MM.1S (cell line): ENCODE data around the gene RNU1-1.
"Not testable (repeated sequence)": the region's sequence is repeated elsewhere in the genome, so short reads cannot be mapped to it uniquely, and the experiment has no call there.

Experiments used
- DNase-seq: peaks from one replicate; pipeline ENCODE4 v3.0.0-alpha.2; 2015
- H2AFZ ChIP-seq: fragments of 300-600 bp; sonication (generic); 2 replicates; pipeline ENCODE4 v1.6.0; 2016; ENCODE audit warnings: antibody characterized with exemption, low read length
- H3F3A ChIP-seq: fragments of 300-600 bp; sonication (generic); 2 replicates; pipeline ENCODE4 v1.6.1; 2016; ENCODE audit warnings: mild to moderate bottlenecking, antibody characterized with exemption, low read length, moderate library complexity, mixed read lengths; ENCODE audit not compliant: insufficient read depth
- H3K27ac ChIP-seq: fragments of 300-600 bp; sonication (generic); 2 replicates; pipeline ENCODE4 v1.5.1; 2016; ENCODE audit warnings: mild to moderate bottlenecking, low read length
- H3K27me3 ChIP-seq: fragments of 300-600 bp; sonication (generic); replicated peaks from 2 replicates; pipeline ENCODE4 v1.6.0; 2016; ENCODE audit warnings: low read length; ENCODE audit not compliant: insufficient read depth
- H3K36me3 ChIP-seq: fragments of 300-600 bp; sonication (generic); replicated peaks from 2 replicates; pipeline ENCODE4 v1.6.1; 2016; ENCODE audit warnings: mild to moderate bottlenecking, low read length, mixed read lengths; ENCODE audit not compliant: insufficient read depth
- H3K4me1 ChIP-seq: fragments of 300-600 bp; sonication (generic); 2 replicates; pipeline ENCODE4 v1.6.1; 2016; ENCODE audit warnings: low read length, mixed read lengths
- H3K4me2 ChIP-seq: fragments of 300-600 bp; sonication (generic); 2 replicates; pipeline ENCODE4 v1.6.0; 2016; ENCODE audit warnings: low read depth, low read length
- H3K4me3 ChIP-seq: fragments of 300-600 bp; sonication (generic); 2 replicates; pipeline ENCODE4 v1.5.1; 2016; ENCODE audit warnings: low read length, mixed read lengths
- H3K79me2 ChIP-seq: fragments of 300-600 bp; sonication (generic); 2 replicates; pipeline ENCODE4 v1.6.1; 2016; ENCODE audit warnings: mixed run types, low read length, mixed read lengths
- H3K9ac ChIP-seq: fragments of 300-600 bp; sonication (generic); 2 replicates; pipeline ENCODE4 v1.6.1; 2016; ENCODE audit warnings: low read length, mixed read lengths
- H3K9me2 ChIP-seq: fragments of 300-600 bp; sonication (generic); replicated peaks from 2 replicates; pipeline ENCODE4 v1.6.1; 2016; ENCODE audit warnings: mild to moderate bottlenecking, low read length, mixed read lengths; ENCODE audit not compliant: insufficient read depth
- H3K9me3 ChIP-seq: fragments of 300-600 bp; sonication (generic); replicated peaks from 2 replicates; pipeline ENCODE4 v1.6.1; 2016; ENCODE audit warnings: mild to moderate bottlenecking, low read length, mixed read lengths; ENCODE audit not compliant: insufficient read depth
- H4K20me1 ChIP-seq: fragments of 300-600 bp; sonication (generic); 2 replicates; pipeline ENCODE4 v1.6.1; 2016; ENCODE audit warnings: mild to moderate bottlenecking, low read length, moderate library complexity, mixed read lengths; ENCODE audit not compliant: insufficient read depth

RNU1-1 gene

GRCh38 chr1:16534829-16535456 is 20.9 kb upstream of the RNU1-1 start:
- H3K36me3 ChIP-seq, H3K4me3 ChIP-seq, H4K20me1 ChIP-seq, H3K79me2 ChIP-seq, H3K9me3 ChIP-seq, H3F3A ChIP-seq, H2AFZ ChIP-seq, H3K4me1 ChIP-seq, H3K9me2 ChIP-seq, H3K27ac ChIP-seq, DNase-seq, H3K4me2 ChIP-seq, H3K9ac ChIP-seq: not testable (repeated sequence)
- H3K27me3 ChIP-seq = peaks cover 15% of the 10 kb centered on the region

GRCh38 chr1:16534239-16534828 is 20.2 kb upstream of the RNU1-1 start:
- H2AFZ ChIP-seq, H4K20me1 ChIP-seq, H3K4me2 ChIP-seq, H3K9me2 ChIP-seq, H3K4me1 ChIP-seq, H3K27ac ChIP-seq, DNase-seq, H3K9ac ChIP-seq, H3K36me3 ChIP-seq, H3K4me3 ChIP-seq, H3F3A ChIP-seq, H3K79me2 ChIP-seq, H3K9me3 ChIP-seq: not testable (repeated sequence)
- H3K27me3 ChIP-seq = peaks cover 15% of the 10 kb centered on the region

DNA sequence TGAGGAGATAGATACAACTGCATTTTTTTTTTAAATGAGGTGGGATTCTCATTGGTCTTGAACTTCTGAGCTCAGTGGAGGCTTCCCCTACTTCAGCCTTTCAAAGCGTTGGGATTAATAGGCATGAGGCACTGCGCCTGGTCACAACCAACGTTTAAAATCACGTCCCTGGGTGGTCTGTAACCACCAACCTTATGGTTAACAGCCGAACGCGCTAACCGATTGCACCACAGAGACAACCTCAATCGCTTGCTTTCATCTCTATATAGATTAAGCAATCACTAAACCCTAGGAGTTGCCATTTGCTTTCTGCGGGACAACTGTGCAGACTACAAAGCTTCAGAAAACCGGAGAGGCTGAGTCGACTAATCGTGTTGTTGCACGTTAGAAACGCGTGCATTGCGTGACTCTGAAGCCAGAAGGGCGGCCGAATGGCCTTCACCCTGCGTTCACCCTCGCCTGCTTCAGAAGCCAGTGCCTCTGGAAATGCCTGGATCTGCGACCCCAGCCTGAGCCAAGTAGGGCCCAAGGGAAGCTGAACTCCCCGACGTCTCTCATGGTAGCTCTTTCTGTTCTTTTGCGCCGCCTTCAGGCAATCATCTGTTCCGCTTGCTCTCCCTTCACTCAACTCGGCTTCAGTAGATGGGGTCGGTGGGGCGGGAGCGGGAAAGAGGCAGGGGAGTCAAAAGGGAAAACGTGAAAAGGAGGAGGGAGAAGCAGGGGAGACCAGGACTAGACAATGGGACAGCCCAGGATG is 18.3 kb upstream of the RNU1-1 start:
- H2AFZ ChIP-seq, H3K4me3 ChIP-seq, H3K9me2 ChIP-seq, H3F3A ChIP-seq, H3K4me2 ChIP-seq, H3K9ac ChIP-seq, H4K20me1 ChIP-seq, H3K79me2 ChIP-seq, DNase-seq, H3K36me3 ChIP-seq, H3K27ac ChIP-seq, H3K9me3 ChIP-seq, H3K4me1 ChIP-seq: not testable (repeated sequence)
- H3K27me3 ChIP-seq = peaks cover 15% of the 10 kb centered on the region

DNA sequence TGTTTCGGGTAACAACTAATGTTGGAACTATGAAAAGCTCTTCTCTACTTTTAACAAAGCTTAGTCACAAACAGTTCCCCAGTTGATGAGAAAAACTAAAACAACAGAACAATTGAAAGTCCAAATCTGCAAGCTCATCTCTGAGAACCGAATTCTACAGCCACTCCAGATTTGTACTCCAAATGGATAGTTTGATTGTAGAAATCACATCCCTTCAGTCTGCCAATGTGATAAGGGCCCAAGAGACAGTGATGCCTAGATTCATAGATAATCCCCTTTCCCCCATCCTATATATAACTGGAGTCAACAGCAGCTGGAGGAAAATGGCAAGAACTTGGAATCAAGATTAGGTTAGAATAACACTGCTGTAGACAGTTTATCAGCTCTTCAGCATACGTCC is 14.3 kb upstream of the RNU1-1 start:
- not testable (repeated sequence) for H3K79me2 ChIP-seq, H3K27ac ChIP-seq, H2AFZ ChIP-seq, H3K4me3 ChIP-seq, H4K20me1 ChIP-seq, H3K4me1 ChIP-seq, H3K9ac ChIP-seq, H3K4me2 ChIP-seq, DNase-seq, H3K9me3 ChIP-seq, H3K36me3 ChIP-seq, H3F3A ChIP-seq, H3K9me2 ChIP-seq
- H3K27me3 ChIP-seq = peaks cover 22% of the 10 kb centered on the region

DNA sequence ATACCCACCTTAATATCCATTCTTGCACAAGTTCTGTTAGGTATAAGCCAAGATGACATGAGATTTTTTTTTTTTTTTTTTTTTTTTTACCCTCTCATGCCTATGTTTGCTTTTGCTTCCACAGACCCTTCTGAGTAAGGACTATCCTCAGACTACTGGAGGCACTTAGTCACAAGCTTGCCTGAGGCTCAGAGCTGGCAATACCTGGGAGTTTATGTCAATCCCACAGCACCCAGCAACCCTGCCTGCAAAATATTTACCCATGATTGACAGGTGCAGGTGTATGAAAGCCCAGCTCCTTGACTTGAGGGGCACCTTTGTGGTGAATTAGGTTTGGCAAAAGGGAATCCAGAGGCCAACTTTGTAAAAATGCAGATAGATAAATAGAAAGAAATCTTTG is 11.7 kb upstream of the RNU1-1 start:
- H3K27me3 ChIP-seq = peaks cover 27% of the 10 kb centered on the region
- H3K79me2 ChIP-seq, H3F3A ChIP-seq, H3K4me3 ChIP-seq, H2AFZ ChIP-seq, H3K4me2 ChIP-seq, H3K27ac ChIP-seq, DNase-seq, H3K9me2 ChIP-seq, H3K9ac ChIP-seq, H3K36me3 ChIP-seq, H4K20me1 ChIP-seq, H3K4me1 ChIP-seq, H3K9me3 ChIP-seq: not testable (repeated sequence)

GRCh38 chr1:16521679-16522078 is 7.6 kb upstream of the RNU1-1 start:
- peaks cover 56% of the 10 kb centered on the region for H3K27me3 ChIP-seq
- H3K9me2 ChIP-seq, H4K20me1 ChIP-seq, H3F3A ChIP-seq, H3K4me1 ChIP-seq, H3K27ac ChIP-seq, H3K36me3 ChIP-seq, H3K4me2 ChIP-seq, H2AFZ ChIP-seq, H3K4me3 ChIP-seq, DNase-seq, H3K9ac ChIP-seq, H3K79me2 ChIP-seq, H3K9me3 ChIP-seq: not testable (repeated sequence)
